HG02642 (cell line): Measurements from ENCODE around the gene C2CD4C.
"Not testable (repeated sequence)": the region's sequence is repeated elsewhere in the genome, so short reads cannot be mapped to it uniquely, and the experiment has no call there.

ENCODE experiments used
- ATAC-seq: cut with Tn5 transposase; IDR thresholded peaks from one replicate; pipeline ENCODE4 v1.9.1; 2021; ENCODE audit warnings: mild to moderate bottlenecking; ENCODE audit not compliant: unreplicated experiment, poor library complexity

C2CD4C gene

DNA sequence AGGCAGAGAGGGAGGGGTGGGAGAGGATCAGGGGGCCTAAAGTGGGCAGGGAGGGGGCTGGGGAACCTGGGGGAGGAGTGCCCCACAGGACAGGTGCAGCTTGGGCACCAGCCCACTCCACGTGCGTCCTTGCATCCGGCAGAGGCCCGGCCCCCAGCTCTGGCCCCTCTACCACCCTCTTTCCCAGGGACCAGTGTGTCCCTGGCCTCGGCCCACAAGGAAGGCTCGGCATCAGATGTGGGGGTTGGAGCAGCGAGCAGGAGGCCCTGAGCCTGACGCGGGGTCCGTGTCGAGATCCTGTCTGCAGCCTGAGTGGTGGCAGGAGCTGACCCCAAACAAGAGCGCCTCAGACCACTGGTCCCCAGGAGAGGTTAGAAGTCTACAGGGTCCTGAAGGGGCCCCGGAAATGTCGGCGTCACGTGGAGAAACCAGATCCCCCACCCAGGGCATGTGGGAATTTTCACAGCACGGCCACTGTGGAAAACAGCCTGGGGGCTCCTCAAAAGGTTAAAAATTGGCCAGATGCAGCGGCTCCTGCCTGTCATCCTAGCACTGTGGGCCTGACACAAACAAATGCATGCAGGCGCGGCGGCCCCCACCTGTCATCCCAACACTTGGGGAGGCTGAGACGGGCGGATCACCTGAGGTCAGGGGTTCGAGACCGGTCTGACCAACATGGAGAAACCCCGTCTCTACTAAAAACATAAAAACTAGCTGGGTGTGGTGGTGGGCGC is 30.4 kb upstream of the C2CD4C start:
- ATAC-seq: no peak

- no peak for ATAC-seq
Measured at GRCh38 chr19:438416-438958, 29.5 kb upstream of the C2CD4C start.

DNA sequence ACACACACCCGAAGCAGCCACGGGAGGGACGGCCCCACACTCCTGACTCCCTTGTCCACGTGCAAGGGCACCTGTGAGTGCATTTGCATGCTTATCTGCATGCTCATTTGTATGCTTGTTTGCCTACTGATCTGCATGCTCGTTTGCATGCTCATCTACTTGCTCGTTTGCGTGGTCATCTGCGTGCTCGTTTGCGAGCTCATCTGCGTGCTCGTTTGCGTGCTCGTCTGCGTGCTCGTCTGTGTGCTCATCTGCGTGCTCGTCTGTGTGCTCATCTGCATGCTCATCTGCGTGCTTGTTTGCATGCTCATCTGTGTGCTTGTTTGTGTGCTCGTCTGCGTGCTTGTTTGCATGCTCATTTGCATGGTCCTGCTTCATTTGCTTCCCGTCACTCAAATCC is 28.1 kb upstream of the C2CD4C start:
- ATAC-seq: no peak

GRCh38 chr19:436413-436950 is 27.5 kb upstream of the C2CD4C start:
- no peak for ATAC-seq

DNA sequence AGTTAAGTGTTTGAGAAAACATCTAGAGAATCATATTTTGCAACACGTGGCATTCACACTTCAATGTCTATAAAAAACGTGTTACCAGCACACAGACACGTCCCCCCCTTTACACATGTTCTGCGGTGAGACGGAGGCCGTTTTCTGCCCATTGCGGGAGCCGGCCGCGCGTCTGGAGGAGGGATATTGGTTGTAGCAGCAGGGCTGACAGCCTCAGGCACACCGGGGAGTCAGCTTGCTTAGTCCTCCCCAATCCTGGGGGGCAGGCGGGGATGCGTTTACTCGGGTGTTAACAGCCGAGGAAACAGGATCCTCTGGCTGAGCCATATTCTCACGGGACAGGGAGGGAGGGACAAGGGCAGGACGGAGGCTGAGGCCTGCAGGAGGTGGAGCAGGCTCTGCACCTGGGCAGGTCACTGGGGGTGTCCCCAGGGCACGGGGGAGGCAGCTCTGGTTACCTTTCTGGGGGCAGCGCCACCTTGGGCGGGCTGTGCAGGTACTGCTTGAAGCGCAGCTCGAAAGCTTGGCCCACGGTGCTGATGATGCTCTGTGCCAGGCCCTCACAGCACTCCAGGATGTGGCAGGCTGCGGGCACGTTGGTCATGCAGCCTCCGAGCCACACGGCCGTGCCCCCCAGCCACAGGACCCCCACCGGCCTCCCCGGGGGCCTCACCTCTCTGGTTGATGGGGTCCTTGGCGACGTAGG is 26.9 kb upstream of the C2CD4C start:
- ATAC-seq: no peak

DNA sequence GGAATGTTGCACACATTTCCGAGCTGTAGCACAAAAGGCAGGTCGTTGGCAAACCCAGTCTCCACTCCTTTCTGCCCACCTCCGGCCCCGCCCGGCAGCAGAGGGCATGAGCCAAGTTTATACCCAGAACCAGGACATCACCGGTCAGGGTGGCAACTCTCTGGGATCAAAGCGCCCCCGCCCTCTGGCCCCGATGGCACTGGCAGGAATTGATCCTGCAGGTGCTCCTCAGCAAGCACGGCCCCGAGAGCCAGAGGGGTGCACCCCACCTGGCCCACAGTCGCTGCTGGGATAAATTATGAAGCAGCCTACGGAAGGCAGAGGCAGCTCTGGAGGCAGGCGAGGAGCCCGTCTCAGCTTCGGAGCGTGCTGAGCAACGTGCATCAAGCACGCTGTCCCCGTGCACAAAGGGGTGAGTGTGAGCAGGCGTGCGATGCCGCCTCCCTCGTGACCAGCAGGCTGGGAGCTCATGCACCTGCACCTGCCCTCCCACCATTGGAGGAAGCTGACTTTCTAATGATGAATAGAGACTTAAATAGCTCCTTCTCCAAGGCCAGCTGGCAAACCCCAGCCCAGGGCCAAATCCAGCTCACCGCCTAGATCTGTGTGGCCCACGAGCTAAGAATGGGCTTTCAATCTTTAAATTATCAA is 26.2 kb upstream of the C2CD4C start:
- ATAC-seq: no peak

DNA sequence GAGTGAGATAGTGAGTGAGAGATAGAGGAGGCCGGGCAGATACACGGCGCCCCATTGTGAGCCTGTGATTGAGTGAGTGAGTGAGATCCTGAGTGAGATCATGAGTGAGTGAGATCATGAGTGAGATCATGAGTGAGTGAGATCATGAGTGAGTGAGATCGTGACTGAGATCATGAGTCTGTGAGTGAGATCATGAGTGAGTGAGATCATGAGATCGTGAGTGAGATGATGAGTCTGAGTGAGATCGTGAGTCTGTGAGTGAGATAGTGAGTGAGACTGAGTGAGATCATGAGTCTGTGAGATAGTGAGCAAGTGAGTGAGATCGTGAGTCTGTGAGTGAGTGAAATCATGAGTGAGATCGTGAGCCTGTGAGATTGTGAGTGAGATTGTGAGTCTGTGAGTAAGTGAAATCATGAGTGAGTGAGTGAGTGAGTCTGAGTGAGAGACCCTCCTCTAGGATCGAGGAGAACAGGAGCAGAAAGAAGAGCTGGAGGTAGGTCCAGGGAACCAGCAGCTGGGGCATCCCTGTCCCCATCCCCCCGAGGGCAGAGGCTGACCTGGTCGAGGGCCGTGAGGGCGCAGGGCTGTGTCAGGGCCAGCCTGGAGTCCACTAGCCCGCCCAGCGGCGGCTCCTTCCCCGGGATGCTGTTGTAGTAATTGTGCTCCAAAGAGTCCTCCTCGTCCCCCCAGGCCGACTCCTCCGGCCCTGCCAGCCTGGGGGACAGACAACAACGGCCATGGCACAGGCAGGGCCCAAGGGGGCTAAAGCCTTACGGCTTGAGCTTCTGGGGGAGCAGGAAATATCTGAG is 25.4 kb upstream of the C2CD4C start:
- no peak for ATAC-seq

DNA sequence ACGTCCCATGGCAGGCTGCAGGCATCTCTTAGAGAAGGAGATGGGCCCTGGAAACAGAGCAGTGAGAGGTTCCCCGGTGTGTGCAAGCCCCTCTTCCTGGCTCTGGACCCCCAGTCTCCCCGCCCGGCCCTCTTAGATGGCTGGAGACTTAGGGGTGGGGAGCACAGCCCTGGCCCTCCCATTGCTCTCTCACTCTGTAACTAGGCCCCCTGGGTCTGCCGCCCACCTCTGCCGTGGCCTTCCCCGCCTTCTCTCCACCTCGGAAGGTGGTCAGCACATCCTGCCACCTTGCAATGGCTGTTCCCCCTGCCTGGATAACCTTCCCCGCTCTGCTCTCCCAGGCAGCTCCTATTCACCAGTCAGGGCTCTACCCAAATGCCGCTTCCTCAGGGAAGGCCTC is 21.8 kb upstream of the C2CD4C start:
- no peak for ATAC-seq

DNA sequence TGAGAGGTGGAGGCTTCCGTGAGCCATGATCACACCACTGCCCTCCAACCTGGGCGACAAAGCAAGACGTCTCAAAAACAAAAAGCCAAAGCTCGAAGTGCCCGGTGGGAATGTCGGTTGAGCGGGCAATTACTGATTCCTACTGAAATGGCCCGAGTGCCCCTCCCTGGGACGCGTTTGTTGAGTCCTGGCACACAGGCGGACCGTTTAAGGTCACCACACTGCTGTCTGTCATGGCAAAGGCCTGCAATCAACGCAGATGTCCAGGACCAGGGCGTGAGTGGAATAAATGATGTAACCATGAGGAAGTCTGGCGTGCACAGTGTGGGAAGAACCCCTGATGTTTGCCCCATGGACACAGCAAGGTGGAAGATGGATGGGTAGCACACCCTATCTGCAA is 19.2 kb upstream of the C2CD4C start:
- ATAC-seq: no peak

DNA sequence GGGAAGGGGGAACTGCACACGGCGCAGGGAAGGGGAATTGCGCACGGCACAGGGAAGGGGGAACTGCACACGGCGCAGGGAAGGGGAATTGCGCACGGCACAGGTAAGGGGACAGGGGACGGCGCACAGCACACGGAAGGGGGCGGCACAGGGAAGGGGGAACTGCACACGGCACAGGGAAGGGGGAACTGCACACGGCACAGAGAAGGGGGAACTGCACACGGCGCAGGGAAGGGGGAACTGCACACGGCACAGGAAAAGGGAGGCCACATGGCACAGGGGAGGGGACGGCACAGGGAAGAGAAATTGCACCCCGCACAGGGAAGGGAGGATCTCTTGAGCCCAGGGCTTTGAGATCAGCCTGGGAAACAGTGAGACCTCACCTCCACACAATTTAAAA is 18.7 kb upstream of the C2CD4C start:
- not testable (repeated sequence) for ATAC-seq

GRCh38 chr19:426725-427445 is 17.9 kb upstream of the C2CD4C start:
- no peak for ATAC-seq

DNA sequence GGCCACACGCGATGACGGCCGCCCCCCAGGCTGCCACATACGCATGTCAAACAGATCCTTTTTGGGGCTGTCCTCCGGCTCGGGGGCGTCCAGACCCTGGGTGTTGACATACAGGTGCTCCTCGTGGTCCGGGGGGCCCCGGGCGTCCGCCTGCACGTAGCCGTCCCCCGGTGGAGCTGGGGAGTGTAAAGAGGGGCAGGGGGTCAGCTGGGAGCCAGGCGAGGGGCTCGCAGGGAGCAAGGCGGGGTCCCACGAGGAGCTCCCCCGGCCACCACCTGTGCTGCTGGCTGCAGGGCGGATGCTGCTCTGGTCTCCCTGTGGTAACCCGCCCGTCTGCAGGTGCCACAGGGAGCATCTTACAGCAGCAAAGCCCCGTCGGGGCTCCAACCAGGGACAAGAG is 16.1 kb upstream of the C2CD4C start:
- ATAC-seq: no peak

- ATAC-seq: no peak
Measured at GRCh38 chr19:424546-424945, 15.6 kb upstream of the C2CD4C start.

GRCh38 chr19:423691-424466 is 14.9 kb upstream of the C2CD4C start:
- ATAC-seq: no peak

- not testable (repeated sequence) for ATAC-seq
Measured at GRCh38 chr19:422917-423226, 13.9 kb upstream of the C2CD4C start.

GRCh38 chr19:422213-422916 is 13.4 kb upstream of the C2CD4C start:
- no peak for ATAC-seq

- ATAC-seq: no peak
Measured at GRCh38 chr19:419721-420515, 11.0 kb upstream of the C2CD4C start.
